Measurements from ENCODE around the gene TBCCD1. TPM values are rescaled to one million over a fixed set of nuclear protein-coding genes. Genes with fewer than 3 reads are reported as not detected.

The TBCCD1 gene
- total and polyA plus RNA-seq, 2 of the 8 experiments (the other 6 are each of a cell fraction or from before 2014, with no cell fraction given): 11.3 to 13.9 TPM

DNA sequence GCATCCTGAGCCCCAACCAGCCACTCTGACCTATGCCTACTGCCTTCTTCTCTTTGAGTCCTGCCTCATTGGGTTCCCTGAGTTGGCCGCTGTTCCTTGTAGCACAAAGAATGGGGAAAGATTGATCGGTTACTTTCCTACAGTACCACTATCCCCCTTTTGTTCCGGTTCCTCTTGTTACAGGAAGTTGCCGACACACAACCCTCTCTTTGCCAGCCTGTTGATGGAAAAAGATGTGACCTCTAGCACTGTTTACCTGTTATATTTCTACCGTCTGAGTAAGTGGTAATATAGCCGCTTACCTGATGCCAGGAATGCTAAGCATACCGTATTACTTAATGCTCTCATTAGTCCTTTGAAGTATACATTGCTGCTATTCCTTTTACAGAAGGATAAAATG lies 36.0 kb upstream of the TBCCD1 start (continued):
- TF ChIP-seq, protein P1, sequence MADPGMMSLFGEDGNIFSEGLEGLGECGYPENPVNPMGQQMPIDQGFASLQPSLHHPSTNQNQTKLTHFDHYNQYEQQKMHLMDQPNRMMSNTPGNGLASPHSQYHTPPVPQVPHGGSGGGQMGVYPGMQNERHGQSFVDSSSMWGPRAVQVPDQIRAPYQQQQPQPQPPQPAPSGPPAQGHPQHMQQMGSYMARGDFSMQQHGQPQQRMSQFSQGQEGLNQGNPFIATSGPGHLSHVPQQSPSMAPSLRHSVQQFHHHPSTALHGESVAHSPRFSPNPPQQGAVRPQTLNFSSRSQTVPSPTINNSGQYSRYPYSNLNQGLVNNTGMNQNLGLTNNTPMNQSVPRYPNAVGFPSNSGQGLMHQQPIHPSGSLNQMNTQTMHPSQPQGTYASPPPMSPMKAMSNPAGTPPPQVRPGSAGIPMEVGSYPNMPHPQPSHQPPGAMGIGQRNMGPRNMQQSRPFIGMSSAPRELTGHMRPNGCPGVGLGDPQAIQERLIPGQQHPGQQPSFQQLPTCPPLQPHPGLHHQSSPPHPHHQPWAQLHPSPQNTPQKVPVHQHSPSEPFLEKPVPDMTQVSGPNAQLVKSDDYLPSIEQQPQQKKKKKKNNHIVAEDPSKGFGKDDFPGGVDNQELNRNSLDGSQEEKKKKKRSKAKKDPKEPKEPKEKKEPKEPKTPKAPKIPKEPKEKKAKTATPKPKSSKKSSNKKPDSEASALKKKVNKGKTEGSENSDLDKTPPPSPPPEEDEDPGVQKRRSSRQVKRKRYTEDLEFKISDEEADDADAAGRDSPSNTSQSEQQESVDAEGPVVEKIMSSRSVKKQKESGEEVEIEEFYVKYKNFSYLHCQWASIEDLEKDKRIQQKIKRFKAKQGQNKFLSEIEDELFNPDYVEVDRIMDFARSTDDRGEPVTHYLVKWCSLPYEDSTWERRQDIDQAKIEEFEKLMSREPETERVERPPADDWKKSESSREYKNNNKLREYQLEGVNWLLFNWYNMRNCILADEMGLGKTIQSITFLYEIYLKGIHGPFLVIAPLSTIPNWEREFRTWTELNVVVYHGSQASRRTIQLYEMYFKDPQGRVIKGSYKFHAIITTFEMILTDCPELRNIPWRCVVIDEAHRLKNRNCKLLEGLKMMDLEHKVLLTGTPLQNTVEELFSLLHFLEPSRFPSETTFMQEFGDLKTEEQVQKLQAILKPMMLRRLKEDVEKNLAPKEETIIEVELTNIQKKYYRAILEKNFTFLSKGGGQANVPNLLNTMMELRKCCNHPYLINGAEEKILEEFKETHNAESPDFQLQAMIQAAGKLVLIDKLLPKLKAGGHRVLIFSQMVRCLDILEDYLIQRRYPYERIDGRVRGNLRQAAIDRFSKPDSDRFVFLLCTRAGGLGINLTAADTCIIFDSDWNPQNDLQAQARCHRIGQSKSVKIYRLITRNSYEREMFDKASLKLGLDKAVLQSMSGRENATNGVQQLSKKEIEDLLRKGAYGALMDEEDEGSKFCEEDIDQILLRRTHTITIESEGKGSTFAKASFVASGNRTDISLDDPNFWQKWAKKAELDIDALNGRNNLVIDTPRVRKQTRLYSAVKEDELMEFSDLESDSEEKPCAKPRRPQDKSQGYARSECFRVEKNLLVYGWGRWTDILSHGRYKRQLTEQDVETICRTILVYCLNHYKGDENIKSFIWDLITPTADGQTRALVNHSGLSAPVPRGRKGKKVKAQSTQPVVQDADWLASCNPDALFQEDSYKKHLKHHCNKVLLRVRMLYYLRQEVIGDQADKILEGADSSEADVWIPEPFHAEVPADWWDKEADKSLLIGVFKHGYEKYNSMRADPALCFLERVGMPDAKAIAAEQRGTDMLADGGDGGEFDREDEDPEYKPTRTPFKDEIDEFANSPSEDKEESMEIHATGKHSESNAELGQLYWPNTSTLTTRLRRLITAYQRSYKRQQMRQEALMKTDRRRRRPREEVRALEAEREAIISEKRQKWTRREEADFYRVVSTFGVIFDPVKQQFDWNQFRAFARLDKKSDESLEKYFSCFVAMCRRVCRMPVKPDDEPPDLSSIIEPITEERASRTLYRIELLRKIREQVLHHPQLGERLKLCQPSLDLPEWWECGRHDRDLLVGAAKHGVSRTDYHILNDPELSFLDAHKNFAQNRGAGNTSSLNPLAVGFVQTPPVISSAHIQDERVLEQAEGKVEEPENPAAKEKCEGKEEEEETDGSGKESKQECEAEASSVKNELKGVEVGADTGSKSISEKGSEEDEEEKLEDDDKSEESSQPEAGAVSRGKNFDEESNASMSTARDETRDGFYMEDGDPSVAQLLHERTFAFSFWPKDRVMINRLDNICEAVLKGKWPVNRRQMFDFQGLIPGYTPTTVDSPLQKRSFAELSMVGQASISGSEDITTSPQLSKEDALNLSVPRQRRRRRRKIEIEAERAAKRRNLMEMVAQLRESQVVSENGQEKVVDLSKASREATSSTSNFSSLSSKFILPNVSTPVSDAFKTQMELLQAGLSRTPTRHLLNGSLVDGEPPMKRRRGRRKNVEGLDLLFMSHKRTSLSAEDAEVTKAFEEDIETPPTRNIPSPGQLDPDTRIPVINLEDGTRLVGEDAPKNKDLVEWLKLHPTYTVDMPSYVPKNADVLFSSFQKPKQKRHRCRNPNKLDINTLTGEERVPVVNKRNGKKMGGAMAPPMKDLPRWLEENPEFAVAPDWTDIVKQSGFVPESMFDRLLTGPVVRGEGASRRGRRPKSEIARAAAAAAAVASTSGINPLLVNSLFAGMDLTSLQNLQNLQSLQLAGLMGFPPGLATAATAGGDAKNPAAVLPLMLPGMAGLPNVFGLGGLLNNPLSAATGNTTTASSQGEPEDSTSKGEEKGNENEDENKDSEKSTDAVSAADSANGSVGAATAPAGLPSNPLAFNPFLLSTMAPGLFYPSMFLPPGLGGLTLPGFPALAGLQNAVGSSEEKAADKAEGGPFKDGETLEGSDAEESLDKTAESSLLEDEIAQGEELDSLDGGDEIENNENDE (IDR thresholded peaks at IDR 0.05; ENCODE audit: insufficient replicate concordance, low read length): no peak
- TF ChIP-seq SIX5 (IDR thresholded peaks at IDR 0.05; ENCODE audit: low read depth, low read length) (no peak), CTBP2 (IDR thresholded peaks at IDR 0.05; ENCODE audit: borderline replicate concordance, insufficient read depth, insufficient read length, low read length) (no peak), POLR2A (IDR thresholded peaks at IDR 0.05; ENCODE audit: control extremely low read depth in 1 of 2, low read depth in 2 of 2, low read length in 2 of 2) (no peak), SAP30 (IDR thresholded peaks at IDR 0.05; ENCODE audit: insufficient read depth, insufficient replicate concordance, low read length) (no peak), SP4 (IDR thresholded peaks at IDR 0.05; ENCODE audit: low read length) (no peak), RAD21 (IDR thresholded peaks at IDR 0.05 in 1 of 2, conservative IDR thresholded peaks at IDR 0.05 in 1 of 2; ENCODE audit: low read depth in 2 of 2, low read length in 2 of 2) (no peak), MAFK (IDR thresholded peaks at IDR 0.05; ENCODE audit: low read depth, low read length) (no peak), GTF2F1 (IDR thresholded peaks at IDR 0.05; ENCODE audit: borderline replicate concordance, low read depth, low read length) (no peak)
- TF ChIP-seq, protein P2, sequence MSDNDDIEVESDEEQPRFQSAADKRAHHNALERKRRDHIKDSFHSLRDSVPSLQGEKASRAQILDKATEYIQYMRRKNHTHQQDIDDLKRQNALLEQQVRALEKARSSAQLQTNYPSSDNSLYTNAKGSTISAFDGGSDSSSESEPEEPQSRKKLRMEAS (IDR thresholded peaks at IDR 0.05): no peak
